Coronary artery (tissue), 2 donors: ENCODE measurements around the gene BRD3OS.
A peak's percentile ranks its signal among the peaks of the same experiment; 100 is the strongest.

Experiments used
- DNase-seq: peaks from one replicate; pipeline ENCODE4 v3.0.0-alpha.2; 2017; ENCODE audit warnings: low spot score
- H3K27ac ChIP-seq, 2 donors: fragments of 200-600 bp; sonication (generic); one replicate each; pipeline ENCODE4 v1.5.1; 2016 to 2019
- H3K4me3 ChIP-seq: fragments of 200-600 bp; sonication (generic); 2 replicates; pipeline ENCODE4 v1.5.1; 2016; ENCODE audit warnings: mild to moderate bottlenecking, moderate library complexity
- TF ChIP-seq, protein P1 (sequence below): fragments of 200-600 bp; sonication (generic); IDR thresholded peaks from one replicate; pipeline ENCODE4 v1.5.1; 2019; ENCODE audit warnings: antibody characterized with exemption

BRD3OS gene

DNA sequence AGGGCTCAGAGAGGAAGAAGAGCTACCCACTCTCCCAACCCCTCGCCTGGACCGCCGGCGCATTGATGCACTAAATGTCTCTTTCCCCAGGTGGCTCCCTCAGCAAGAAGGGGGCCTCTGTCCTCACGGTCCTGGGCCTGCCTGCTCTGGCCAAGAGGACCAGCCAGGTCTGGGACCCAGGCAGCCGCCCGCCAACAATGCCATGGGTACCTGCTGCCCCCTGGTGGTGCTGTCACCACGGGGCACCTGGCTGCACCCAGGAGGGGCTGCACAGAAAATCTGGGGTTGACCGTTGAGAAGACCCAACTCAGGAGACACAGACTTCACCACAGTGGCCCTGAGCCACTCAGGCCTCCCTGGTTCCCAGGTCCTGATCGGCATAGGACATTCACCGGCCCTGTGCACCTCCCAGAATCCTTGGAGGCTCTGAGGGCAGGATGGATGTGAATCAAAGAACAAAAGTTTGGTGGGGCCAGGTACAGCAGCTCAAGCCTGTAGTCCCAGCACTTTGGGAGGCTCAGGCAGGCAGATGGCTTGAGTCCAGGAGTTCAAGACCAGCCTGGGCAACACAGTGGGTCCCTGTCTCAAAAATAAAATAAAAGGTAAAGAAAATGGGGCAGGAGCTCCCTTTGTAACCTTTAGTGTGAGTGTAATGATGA lies 30.8 kb upstream of the BRD3OS start:
- DNase-seq = no peak
- TF ChIP-seq, protein P1, sequence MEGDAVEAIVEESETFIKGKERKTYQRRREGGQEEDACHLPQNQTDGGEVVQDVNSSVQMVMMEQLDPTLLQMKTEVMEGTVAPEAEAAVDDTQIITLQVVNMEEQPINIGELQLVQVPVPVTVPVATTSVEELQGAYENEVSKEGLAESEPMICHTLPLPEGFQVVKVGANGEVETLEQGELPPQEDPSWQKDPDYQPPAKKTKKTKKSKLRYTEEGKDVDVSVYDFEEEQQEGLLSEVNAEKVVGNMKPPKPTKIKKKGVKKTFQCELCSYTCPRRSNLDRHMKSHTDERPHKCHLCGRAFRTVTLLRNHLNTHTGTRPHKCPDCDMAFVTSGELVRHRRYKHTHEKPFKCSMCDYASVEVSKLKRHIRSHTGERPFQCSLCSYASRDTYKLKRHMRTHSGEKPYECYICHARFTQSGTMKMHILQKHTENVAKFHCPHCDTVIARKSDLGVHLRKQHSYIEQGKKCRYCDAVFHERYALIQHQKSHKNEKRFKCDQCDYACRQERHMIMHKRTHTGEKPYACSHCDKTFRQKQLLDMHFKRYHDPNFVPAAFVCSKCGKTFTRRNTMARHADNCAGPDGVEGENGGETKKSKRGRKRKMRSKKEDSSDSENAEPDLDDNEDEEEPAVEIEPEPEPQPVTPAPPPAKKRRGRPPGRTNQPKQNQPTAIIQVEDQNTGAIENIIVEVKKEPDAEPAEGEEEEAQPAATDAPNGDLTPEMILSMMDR = peak; percentile 94
- Histone ChIP-seq H3K27ac (no peak overlapping the region), H3K4me3 (no peak overlapping the region)

DNA sequence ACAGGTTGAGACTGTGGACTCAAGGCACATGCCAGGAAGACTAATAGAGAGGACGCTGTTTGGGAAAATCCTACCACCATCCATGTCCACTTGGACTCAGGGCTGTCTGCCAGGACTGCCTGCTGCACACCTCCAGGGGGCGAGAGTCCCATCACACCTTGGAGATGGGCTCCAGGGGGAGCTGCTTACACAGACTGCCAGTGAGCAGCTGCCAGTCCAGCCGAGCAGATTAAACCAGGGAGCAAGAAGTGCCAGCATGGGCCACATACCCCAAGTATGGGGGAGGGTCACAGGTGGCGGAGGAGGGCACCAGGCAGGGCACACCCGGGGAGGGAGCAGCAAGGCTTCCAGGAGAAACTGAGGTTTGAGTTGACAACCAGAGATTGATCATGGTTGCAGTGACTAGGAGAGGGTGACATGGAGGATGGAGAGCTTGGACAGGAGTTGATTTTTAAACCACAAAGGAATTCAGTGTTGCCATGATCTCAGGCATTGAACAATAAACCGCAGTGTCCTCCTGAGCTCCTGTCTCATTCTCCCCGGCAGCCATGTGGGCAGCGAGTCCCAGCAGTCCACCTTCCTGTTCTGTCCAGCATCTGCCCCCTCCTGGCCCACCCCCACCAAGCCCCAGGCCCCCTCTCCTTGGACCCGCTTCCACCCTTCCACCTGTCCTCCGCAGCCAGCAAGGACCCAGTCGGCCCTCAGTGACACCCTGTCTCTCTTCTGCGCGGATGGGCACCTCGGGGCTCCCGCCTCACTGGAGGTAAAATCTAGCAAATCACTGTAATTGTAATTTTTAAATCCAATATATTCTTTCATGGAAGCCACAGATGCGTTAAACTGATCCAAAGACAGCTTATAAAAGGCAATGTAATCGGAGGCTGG lies 30.0 kb upstream of the BRD3OS start:
- Histone ChIP-seq H3K4me3 (no peak overlapping the region), H3K27ac (no peak overlapping the region)
- DNase-seq = no peak
- TF ChIP-seq, protein P1 = no peak

DNA sequence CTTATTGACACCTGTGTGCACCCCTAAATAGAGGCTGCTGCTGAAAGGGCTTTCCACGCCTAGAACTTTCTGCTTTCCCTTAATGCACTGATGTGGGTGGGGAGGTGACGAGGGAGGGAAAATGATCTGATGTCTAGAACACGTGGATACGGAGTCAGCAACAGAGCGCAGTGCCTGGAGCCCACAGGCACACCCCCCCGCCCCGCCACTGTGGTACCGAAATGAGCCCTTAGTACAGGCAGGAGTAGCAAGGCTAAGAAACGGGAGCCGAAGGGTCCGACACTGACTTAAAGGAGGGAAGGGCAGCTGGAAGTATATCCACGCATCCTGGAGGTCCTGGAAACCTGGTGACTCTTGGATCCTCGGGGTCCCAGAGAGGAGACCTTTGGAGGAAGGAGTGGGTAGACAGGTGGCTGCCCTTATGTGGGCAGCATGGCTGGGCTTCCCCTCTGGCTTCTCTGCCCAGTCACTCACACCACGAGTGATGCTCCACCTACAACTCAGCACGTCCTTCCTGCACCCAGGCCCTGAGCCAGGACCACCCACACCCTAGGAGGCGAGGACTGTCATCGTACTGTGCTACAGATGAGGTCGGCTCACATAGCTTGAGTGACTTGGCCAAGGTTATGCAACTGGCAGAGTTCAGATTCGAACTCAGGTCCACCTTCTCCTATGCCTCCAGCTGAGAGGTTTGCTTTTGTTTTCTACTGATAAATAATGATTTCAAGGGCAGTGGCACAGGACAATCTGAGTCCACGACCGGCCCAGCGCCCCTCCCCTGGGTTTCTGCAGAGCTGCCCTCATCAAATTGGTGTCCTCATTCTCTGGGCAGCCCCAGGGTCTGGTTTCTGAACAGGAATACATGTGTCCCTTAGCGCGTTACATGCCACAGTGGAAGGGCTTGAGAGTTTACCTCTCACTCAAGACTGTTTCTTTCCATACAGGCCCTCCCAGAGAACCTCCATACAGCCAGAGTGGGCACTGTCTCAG lies 28.5 kb upstream of the BRD3OS start:
- no peak for DNase-seq
- Histone ChIP-seq H3K27ac (no peak overlapping the region), H3K4me3 (no peak overlapping the region)
- TF ChIP-seq, protein P1 = no peak

DNA sequence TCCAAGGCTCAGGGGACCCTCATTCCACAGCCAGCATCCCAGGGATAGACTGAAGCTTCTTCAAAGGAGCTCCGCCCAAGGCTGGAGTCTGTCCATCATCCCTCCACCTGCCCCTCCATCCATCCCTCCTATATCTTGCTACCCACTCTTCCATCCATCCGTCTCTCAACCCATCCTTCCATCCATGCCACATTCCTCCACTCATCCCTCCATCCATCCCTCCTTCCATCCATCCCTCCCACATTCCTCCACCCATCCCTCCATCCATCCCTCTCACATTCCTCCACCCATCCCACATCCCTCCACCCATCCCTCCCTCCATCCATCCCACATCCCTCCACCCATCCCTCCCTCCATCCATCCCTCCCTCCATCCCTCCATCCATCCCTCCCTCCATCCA lies 27.7 kb upstream of the BRD3OS start:
- DNase-seq = no peak
- no peak overlapping the region for H3K27ac ChIP-seq
- no peak overlapping the region for H3K4me3 ChIP-seq
- TF ChIP-seq, protein P1 = no peak

DNA sequence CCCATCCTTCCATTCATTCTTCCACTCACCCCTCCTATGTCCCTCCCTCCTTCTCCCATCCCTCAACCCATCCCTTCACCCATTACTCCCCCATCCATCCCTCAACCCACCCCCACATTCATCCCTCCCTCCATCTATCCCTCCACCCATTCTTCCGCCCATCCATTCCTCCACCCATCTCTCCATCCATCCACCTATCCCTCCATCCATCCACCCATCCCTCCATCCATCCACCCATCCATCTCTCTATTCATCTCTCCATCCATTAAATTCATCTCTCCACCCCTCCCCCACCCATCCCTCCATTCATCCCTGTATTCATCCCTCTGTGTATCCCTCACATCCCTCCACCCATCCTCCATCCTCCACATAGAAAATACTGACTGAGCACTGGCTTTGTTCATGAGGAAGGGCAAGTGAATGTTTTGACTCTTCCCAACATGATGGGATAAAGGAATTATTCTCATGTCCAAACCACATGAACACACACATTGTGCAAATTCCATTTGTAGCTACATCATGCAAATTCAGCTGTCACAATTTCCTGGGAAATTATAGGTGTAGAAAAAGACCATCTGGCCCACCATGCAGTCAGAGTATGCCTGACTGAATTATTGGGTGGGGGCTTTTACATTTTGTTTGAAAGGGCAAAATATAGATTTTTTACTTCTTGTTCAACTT lies 26.2 kb upstream of the BRD3OS start:
- Histone ChIP-seq H3K4me3 (no peak overlapping the region), H3K27ac (no peak overlapping the region)
- TF ChIP-seq, protein P1 = no peak
- DNase-seq = no peak

DNA sequence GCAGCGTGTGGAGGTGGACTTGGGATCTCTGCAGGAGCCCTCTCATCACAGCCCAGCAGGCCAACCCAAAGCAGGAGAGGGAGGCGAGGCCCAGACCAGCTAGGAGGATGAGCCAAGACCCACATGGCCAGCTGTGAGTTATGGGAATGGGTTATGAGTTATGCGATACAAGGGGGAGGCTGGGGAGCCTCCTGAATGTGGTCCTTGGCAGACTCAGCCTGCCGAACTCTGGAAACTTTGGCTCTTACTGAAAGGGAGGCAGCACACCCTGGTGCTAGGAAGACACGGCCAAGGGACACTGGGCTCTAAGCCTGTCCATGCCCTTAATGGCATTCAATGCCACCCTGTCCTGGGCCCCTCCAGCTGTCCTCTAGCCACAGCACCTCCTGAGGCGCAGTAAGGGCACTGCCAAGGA lies 25.4 kb upstream of the BRD3OS start:
- Histone ChIP-seq H3K4me3 (no peak overlapping the region), H3K27ac (no peak overlapping the region)
- no peak for DNase-seq
- TF ChIP-seq, protein P1 = no peak
